CD4-positive, alpha-beta T cell treated with Interleukin-4 for 4 hours (primary cell): ENCODE results near the gene HMGN3.

Experiments
- DNase-seq: peaks from one replicate; pipeline ENCODE4 v3.0.0-alpha.2; 2020

The HMGN3 gene

DNA sequence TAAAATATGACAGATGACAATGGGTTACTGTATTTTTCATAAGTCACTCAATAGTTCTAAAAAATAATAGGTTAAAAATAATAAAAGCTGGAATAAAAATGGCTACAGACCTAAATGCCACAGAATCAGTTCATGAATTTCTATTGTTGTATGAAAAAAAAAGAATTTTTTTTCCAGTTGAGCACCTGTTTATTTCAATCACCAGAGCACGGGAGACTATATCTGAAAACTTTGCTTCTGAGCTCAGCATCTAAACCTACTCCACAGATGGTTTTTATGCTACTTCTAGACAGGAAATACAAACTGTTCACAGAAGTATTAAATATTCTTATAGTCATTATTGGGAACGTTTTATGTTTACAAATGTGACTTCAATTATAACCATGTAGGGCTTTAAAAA, 50.4 kb downstream of the HMGN3 start:
- no peak for DNase-seq

DNA sequence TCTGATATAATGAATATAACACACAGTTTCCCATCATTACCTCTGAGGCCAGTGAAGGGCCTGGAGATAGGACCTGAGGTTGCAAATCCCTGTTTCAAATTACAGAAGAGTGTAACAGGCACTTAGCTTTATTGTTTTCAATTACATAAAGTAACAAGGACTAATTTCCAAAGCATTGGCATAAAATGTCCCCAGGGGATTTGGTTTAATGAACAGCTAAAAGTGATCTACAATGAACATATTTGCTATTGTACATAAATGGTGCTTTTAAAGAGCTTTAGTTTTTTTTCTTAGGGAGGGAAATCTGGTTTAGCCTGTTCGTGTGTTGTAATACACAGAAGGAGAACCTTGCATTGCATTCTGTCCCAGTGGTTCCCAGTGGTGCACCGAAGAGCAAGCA, 54.4 kb downstream of the HMGN3 start:
- DNase-seq = no peak

DNA sequence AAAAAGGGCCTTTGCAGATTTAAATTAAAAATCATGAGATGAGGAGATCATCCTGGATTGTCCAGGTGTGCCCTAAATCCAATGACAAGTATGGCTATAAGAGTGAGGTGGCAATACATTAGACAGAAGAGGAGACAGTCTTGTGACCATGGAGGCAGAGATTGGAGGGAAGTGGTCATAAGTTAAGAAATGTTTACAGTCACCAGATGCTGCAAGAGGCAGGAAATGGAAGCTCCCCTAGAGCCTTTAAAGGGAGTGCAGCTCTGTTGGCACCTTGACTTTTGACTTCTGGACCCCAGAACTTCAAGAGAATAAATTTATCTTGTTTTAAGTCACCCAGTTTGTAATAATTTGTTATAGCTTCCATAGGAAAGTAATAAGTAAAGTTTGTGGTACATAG, 61.1 kb downstream of the HMGN3 start:
- no peak for DNase-seq

DNA sequence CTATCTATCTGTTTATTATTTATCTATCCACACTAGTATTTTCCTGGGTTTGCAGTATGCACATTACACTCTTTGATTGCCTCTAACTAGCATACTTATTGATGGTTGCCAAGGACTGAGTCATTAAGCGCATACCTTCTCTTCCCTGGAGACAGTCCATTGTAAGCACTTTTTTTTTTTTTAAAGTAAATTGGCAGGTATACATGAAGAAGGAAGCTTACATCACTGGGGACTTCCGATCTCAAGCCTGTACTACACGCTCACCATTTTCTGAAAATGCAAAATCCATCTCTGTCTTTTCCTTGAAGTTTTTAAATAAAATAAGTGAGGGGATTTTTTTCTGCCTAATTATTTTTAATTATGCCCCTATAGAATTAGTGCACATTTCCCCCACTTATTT, 63.5 kb downstream of the HMGN3 start:
- DNase-seq = no peak

DNA sequence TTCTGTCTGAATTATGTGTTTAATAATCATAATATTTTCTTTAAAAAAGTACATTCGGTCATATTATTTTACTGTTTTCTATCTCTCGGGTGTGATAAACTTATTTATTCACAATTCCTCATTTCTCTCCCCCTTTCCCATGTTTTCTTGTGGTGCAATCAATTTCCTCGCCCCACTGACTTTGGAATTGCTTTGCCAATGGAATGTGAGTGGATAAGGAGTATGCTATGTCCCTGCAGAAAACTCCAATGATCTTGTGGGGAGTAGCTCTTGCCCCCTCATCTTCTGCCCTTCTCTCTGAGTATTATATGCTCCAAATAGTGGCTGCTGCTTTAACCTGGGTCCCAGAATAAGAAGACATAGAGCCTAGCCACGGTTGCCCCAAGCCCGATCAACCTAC, 64.1 kb downstream of the HMGN3 start:
- no peak for DNase-seq

DNA sequence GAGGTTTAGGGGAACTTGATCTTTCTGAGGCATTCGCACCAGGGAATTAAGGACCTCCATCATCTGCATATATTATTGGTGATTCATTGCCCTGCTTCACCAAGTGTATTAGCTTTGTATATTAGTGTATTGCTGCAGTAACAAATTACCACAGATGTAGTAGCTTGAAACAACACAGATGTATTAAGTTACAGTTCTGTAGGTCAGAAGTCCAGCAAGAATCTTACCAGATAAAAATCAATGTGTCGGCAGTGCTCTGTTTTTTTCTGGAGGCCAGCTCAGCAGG, 65.8 kb downstream of the HMGN3 start:
- no peak for DNase-seq

DNA sequence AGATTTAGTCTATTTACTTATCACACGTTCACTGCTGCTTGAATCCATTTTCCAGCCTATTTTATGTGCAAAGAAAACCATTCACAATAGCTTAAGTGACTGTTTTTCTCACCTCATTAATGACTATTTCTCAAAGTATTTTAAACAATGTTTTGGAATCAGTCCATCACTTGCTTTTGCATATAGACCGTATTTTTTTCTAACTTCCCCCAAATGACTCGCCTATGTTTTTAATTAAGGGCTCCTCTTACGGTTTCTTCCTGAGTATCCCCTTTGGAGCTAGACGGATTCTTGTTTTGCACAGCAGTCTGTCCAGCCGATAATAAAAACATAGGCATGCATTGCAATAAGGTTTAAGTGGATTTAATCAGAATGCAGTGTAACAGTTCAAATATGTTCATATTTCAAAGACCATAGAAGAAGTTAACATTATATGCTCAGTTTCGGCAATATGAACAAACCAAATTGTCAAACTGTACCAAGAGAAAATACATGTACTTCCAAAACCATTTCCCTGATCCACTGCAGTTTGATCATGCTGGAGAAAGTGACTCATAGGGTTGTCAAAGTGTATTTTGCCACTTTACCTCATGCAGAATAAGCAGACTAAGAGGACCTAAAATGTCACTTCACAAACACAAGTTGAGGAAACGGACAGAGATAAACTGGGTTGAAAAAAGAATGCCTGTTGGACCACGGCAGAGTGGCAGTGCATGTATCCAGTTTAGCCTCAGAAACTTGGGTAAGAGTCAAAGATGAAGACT, 66.4 kb downstream of the HMGN3 start:
- no peak for DNase-seq

DNA sequence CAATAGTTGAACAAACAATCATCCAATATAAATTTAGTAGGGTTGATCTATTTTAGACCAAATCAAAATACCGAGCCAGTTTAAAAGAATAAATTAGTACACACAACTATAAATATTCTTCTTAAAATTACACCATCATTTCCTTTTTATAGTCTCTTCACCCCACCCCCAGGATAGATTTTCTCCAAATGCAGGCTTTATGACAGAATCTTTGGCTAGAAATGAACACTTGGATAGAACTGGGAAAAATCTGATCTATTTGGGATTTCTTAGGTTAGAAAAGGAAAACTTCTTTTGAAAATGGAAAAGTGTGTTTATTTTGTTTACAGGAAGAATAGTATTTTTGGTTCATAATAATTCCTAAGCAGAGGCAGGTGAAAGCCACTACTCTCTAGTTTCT, 74.6 kb downstream of the HMGN3 start:
- no peak for DNase-seq

DNA sequence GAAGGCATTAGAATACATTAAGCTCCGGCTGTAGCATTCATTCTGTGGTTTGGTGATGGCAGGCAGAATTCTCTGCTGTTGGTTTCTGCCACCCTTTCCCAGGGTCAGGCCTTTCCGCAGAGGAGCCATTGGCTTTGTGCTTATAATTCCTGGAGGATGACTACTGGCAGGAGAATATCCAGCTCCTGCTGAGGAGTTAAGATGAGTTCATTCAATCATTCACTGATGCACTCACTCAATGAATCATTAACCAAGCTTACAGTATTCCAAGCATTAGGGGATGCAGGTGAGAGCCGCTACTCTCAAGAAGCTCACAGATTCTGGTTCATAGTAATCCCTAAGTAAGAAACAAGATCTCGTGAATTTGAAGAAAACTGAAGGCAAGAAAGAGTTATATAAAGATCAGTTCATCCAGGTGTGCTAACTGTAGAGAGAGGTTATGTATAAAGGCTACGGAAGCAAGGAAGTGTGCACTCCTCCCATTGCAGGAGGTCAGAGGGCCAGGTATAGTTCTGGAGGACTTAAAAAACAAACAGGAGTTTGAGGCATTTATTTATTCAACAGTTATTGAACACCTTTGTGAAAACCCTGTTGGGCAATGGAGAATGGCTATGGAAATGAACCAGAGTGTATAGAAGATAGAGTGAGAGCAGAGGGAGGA, 75.5 kb downstream of the HMGN3 start:
- DNase-seq = no peak

DNA sequence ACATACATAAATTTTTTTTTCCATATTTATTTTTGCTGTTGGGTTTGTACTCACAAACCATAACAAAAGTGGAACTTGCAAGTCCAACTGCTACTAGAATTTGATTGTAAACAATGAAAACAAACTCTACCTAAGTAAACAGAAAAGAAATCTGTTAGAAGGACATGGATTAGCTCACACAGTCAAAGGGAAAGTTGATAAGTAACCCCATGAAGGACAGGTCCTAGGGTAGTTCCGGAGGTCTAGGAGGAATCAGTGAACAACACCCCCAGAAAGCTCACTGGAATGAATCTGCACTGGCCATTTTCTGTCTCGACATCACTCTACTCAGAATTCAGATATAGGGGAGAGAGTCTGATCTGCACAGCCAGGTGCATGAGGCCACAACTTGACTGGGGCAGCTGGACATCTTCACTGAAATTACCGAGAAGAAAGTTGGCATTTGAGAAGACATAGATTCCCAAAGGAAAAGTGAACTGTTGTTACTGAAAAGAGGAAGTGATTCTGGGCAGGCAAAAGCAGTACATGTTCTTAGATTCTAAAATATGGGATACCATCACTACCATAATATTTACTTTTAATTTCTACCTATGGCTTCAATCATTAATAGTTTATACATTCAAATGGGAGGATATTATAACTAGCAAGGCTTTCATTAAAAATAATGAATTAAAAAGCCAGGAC, 76.4 kb downstream of the HMGN3 start:
- DNase-seq = no peak

DNA sequence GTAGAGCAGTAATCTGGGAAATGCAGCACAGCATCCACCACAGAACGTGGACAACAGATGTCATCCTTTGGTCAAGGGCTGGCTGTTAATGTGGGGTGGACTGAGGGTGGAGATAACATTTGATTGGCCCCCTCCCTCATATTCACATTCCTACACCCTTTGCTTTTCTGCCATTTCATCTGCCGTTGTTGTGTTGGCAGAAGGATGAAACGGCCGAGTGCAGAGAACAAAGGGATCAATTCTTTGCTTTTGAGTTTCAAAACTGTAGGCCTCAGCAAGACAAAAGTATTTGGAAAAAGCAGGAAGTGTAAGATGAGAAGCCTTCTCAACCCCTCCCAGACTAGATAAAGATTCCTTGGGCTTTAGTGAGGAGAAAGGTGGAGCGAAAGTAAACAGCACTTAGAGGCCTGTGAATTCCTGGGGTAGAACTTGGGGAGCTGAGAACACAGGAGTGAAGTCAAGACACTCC, 82.2 kb downstream of the HMGN3 start:
- no peak for DNase-seq
